HG02678 (cell line): ENCODE measurements around the gene KCNIP3.
"Not testable (repeated sequence)": the region's sequence is repeated elsewhere in the genome, so short reads cannot be mapped to it uniquely, and the experiment has no call there.

Experiments
- ATAC-seq: cut with Tn5 transposase; IDR thresholded peaks from one replicate; pipeline ENCODE4 v1.9.1; 2021; ENCODE audit warnings: mild to moderate bottlenecking, moderate library complexity; ENCODE audit not compliant: unreplicated experiment

The KCNIP3 gene

DNA sequence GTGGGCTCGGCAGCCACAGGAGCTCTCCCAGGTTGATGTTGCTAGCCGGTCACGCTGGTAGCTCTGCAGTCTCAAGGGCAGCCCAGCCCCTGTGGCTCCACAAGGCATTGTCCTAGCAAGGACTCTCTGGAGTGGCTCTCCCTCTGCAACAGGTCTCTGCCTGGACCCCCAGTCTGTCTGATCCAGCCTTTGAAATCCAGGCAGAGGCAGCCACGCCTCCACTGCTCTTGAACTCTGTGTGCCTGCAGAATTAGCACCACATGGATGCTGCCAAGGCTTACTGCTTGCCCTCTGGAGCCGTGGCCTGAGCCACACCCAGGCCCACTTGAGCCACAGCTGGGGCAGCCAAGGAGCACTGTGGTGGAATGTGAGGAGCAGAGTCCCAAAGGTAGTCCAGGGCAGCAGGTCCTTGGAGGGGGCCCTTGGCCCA, 62.4 kb downstream of the KCNIP3 start:
- no peak for ATAC-seq

DNA sequence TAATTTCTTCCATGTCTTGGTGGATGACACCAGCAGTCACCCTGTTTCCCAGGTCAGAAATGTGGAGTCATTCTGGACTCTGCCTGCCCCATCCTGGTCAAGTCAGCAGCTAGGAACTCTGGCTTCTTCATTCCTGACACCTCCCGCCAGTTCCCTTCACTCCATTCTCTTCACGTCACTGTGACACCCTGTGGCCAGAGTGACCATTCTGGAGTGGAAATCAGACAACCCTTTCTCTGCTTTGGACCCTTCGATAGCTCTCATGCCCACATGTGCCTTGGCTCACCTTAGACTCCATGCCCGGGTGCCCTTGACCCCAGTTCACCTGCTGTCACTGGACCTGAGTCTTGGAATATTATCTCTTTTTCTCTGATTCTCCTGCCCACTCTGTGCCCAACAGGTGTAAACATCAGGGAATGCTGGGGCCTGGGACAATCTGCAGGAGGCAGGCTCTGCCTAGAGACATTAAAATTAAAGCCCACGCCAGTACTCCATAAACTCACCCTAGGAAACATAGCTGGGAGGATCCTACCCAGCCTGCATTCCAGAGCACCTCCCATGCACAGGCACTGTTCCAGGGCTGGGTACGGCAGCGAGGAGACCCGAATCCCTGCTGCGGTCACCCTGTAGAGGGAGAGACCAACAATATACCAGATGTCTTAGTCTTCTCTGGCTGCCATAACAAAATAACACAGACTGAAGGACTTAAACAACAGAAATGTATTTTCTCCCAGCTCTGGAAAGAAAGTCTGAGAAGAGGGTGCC, 64.3 kb downstream of the KCNIP3 start:
- no peak for ATAC-seq

- no peak for ATAC-seq
Measured at GRCh38 chr2:95362486-95362885, 65.3 kb downstream of the KCNIP3 start.

- no peak for ATAC-seq
Measured at GRCh38 chr2:95366514-95366913, 69.4 kb downstream of the KCNIP3 start.

DNA sequence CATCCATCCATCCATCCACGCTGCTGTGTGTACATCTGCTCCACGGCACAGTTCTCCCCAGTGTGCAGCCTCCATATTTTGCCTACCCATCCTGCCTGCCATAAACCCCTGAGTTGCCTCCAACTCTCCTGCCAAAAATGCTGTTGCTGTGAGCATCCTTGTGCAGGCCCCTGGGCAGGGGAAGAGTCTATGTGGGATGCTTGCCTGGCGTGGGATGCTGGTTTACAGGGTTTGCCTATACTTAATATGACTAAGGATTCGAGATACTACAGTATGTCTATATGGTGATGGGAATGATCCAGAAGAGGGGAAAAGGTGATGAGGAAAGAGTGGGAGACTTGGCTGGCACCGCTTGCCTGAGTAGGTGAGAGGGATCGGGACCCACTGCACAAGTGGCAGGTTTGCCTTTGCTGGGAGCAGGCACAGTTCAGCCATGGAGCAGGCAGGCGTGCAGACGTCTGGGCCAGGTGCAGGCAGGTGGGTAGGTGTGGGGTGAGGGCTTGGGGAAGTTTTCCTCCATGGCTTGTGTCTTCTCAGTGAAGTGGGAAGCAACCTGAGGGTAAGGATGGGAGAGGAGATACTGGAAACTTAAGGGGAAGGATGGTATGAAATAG, 75.2 kb downstream of the KCNIP3 start:
- ATAC-seq, result no peak

DNA sequence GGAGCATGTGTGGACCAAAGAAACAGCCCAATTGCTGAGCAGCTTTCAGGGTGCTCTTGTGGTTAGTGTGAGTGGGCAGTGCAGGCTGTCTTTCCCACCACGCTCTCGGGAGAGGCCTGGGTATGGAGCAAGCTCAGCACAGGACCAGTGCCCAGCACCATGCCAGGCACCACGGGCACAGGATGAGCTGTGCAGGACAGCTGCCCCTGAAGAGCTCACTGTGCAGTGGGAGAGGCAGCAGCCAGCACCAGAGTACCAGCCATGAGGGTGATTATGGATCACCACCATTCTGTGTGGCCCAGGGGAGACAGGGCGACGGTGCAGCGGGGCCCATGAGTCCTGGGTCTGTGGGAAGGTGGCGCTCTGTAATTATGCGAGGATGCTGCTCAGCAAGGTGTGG, 75.7 kb downstream of the KCNIP3 start:
- ATAC-seq, result no peak

- no peak for ATAC-seq
Measured at GRCh38 chr2:95374029-95374428, 76.9 kb downstream of the KCNIP3 start.

GRCh38 chr2:95374451-95374920, 77.3 kb downstream of the KCNIP3 start:
- no peak for ATAC-seq

DNA sequence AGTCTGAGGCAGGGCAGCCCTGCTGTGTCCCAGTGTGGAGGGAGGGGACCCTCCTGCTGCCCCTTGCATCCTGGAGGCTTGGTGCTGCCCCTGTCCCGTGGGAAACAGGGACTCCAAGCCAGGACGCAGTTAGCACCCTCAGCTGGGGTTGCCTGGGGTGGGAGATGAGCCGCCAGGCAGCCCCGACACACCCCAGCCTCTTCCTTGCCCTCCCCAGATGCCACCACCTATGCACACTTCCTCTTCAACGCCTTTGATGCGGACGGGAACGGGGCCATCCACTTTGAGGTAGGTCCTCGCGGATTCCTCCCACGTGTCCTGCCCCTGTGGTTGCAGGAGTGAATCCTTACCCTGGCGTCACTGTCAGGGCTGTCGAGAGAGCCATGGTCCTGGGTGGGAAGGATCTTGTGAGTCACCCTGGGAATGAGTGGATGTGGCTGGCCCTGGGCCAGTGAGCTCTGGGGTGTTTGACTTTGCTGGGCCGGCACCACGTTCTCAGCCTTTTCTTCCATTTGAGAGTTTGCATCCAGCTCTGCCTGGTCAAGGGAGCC, 77.8 kb downstream of the KCNIP3 start:
- ATAC-seq, result no peak

GRCh38 chr2:95375532-95376150, 78.5 kb downstream of the KCNIP3 start:
- no peak for ATAC-seq

GRCh38 chr2:95376311-95377215, 79.4 kb downstream of the KCNIP3 start:
- no peak for ATAC-seq

DNA sequence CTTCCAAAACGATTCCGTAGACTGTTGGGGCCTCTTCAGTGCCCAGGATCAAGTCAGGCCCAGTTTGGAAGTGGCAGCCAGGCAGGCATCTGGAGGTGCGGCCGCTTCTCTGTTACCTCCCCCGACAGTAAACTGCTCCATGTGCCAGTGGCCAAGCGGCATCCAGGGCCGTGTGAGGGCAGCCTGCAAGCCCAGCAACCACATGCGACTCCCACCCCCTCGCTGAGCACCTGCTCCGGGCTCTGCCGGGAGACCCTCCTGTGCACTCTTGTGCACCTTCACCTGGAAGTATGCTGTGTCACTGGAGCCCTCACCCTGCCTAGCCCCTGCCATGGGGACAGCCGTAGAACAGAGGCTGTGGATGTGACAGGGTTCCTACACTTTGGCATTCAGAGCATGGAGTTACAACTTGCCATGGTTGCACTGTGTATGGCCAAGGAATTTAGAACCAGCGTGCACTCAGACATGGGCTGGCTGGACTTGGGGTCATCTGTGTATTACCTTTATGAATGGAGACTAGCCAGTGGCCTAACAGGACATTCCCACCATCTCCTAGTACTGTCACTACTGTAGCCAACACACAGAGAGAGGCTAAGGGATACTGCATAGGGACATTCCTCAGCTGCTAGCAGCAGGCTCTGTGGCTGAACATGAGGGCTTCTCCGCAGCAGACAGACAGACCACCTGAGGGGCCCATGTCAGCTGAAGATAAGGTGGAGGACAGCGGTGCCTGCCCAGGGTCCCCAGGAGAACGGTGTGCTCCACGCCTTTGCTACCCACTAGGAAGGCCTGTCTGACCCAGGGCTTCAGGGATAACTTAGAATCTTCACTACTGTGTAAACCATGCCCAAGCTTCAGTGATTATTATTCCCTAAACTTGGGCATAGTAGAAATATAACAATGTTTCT, 80.3 kb downstream of the KCNIP3 start:
- no peak for ATAC-seq

- not testable (repeated sequence) for ATAC-seq
Measured at GRCh38 chr2:95378281-95378680, 81.1 kb downstream of the KCNIP3 start.

GRCh38 chr2:95379371-95379831, 82.3 kb downstream of the KCNIP3 start:
- no peak for ATAC-seq

DNA sequence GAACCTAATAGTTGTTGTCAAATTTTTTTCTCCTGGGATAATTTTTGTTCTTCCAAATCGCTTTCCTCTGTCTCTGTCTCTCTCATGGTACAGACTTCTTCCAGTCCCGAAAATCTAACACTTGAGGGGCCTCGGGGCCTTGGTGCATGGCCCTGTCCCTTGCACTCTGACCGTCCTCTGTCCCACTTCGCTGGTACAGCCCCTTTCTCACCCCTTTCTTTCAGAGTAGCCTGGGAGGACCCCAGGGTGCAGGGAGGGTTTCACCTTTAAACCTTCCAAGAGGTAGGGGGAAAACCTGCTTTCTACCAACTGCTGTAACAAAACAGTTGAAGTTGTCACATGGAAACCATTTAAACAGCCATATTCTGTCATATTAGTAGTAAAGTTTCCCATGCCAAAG, 83.1 kb downstream of the KCNIP3 start:
- ATAC-seq, result no peak

DNA sequence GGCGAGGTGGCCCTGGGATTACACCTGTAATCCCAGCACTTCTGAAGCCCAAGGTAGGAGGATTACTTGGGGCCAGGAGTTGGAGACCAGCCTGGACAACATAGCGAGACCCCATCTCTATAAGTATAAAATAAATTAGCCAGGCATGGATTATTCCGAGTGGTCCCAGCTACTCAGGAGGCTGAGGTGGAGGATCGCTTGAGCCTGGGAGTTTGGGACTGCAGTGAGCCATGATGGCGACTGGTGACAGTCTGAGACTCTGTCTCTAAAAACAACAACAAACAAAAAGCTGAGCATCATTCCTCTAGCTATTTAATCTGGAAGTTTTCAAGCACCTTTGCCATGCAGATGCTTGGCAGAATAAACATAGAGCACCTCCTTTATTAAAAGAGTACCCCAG, 83.6 kb downstream of the KCNIP3 start:
- no peak for ATAC-seq

DNA sequence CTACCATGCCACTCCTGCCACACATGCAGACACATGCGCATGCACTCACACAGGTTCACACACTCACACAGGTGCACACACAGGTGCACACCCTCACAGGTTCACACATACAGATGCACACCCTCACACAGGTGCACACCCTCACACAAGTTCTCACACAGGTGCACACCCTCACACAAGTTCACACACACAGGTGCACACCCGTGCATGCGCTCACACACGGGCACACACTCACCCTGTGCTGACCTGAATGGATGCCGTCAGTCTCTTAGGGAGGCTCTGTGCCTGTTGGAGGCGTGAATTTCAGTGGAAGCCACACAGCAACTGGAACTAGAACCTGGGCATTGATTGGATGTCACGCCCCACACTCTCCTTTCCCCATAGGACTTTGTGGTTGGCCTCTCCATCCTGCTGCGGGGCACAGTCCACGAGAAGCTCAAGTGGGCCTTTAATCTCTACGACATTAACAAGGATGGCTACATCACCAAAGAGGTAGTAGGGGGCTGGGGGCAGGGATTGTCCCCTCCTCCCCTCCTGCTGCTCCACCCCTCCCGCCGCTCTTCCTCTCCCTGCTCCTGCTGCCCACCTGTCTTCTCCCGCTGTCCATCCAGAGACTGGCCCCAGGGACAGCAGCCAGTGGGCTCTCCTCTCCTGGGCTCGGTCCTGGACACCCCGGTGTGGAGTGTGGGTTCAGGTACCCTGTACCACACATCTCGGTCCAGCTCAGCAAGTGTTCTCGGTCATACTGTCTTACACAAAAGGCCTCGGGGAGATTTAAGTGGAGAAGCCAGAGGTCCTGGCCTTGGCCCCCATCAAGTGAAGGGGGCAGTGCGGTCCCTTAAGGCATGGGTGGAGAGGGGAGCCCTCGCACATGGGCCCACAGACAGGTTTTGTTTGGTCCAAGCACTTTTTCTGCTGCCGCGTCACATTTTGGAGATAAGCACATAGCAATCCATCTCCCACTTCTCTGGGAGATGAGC, 84.4 kb downstream of the KCNIP3 start:
- ATAC-seq, result no peak

- ATAC-seq, result no peak
Measured at GRCh38 chr2:95382192-95382591, 85.0 kb downstream of the KCNIP3 start.
